ENCODE results near the gene PARK7.
"Not testable (repeated sequence)": the region's sequence is repeated elsewhere in the genome, so short reads cannot be mapped to it uniquely, and the experiment has no call there.

Gene PARK7

GRCh38 chr1:7919880-7920279 lies 41.6 kb upstream of the PARK7 start:
- no peak for DNase-seq (ENCODE audit: low spot score)
- TF ChIP-seq CTCF (IDR thresholded peaks at IDR 0.05; ENCODE audit: extremely low read depth, insufficient read depth, missing control alignments): no peak
- in situ Hi-C loops (cut with MboI; ENCODE audit: low pct_unique_long_range_greater_than_20kb, low sequenced_read_pairs, unreplicated experiment): no loop called here

- in situ Hi-C loops (cut with MboI; ENCODE audit: low pct_unique_long_range_greater_than_20kb, low sequenced_read_pairs, unreplicated experiment): no loop called here
- no peak for DNase-seq (ENCODE audit: low spot score)
- no peak for TF ChIP-seq CTCF (IDR thresholded peaks at IDR 0.05; ENCODE audit: extremely low read depth, insufficient read depth, missing control alignments)
Measured at GRCh38 chr1:7921796-7922195, 39.7 kb upstream of the PARK7 start.

DNA sequence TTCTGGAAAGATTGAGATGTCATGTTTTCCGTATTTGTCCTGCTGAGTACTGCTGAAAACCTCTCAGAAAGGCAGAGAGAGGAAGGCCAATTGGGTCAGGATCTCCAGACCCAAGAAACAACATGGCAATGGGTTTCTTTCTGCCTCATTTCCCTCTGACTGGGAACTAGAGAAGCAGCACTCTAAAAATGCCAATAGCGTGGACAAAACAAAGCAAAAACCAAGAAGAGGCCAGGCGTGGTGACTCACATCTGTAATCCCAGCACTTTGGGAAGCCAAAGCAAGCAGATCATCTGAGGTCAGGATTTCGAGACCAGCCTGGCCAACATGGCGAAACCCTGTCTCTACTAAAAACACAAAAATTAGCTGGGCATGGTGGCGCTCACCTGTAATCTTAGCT lies 39.2 kb upstream of the PARK7 start:
- no peak for TF ChIP-seq CTCF (IDR thresholded peaks at IDR 0.05; ENCODE audit: extremely low read depth, insufficient read depth, missing control alignments)
- DNase-seq (ENCODE audit: low spot score): no peak
- in situ Hi-C loops (cut with MboI; ENCODE audit: low pct_unique_long_range_greater_than_20kb, low sequenced_read_pairs, unreplicated experiment): no loop called here

DNA sequence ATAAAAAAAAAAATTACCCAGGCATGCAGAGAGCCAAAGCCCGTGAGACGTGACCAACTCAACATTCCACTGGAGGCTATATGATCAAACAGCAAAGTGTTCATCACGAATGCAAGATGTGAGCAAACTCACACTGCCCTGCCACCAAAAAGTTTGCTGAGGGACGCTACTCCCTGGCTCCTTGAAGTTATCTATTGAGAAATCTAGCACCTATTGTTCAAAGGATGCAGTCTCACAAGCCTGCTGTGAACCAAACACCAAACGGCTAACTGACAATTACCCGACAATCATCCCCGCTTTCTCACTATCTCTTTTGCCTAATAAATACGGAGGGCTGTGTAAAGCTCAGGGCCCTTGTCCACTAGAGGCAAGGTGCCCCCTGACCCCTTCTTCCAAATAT lies 34.5 kb upstream of the PARK7 start:
- DNase-seq (ENCODE audit: low spot score); in situ Hi-C loops (cut with MboI; ENCODE audit: low pct_unique_long_range_greater_than_20kb, low sequenced_read_pairs, unreplicated experiment): not testable (repeated sequence)

GRCh38 chr1:7928247-7928646 lies 33.3 kb upstream of the PARK7 start:
- no peak for TF ChIP-seq CTCF (IDR thresholded peaks at IDR 0.05; ENCODE audit: extremely low read depth, insufficient read depth, missing control alignments)
- in situ Hi-C loops (cut with MboI; ENCODE audit: low pct_unique_long_range_greater_than_20kb, low sequenced_read_pairs, unreplicated experiment): no loop called here

GRCh38 chr1:7929637-7930036 lies 31.9 kb upstream of the PARK7 start:
- TF ChIP-seq CTCF (IDR thresholded peaks at IDR 0.05; ENCODE audit: extremely low read depth, insufficient read depth, missing control alignments): no peak
- DNase-seq (ENCODE audit: low spot score): no peak
- in situ Hi-C loops (cut with MboI; ENCODE audit: low pct_unique_long_range_greater_than_20kb, low sequenced_read_pairs, unreplicated experiment): no loop called here

More at GRCh38 chr1:7928247-7928646, 33.3 kb upstream of the PARK7 start:
- DNase-seq (ENCODE audit: low spot score): no peak

DNA sequence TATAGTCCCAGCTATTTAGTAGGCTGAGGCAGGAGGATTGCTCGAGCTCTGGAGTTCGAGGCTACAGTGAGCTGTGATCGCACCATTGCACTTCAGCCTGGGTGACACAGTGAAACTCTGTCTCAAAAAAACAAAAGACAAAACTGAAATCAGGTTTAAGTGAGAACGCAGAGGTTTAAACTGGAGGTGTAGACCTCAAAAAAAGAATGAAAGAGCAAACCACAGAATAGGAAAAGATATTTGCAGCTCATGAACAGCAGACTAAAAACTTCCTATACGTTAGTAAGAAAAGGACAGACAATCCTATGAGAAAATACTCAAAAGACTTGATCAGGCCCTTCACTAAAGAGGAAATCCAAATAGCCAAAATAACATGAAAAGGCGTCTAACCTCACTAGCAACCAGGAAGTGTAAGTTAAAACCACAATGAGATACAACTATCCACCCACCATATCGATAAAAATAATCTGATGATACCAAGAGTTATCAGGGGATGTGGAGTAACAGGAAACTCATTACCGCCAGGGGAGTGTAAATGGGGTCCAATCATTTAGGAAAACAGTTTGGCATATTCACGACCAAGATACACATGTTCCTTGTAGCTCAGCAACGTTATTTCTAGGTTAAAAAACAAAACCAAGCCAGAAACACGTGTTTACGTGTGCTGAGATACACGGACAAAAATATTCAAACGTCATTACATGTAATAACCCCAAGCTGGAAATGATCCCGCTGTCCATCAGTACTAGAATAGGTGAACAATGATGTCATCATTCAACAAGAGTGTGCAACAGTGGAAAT lies 30.7 kb upstream of the PARK7 start:
- in situ Hi-C loops (cut with MboI; ENCODE audit: low pct_unique_long_range_greater_than_20kb, low sequenced_read_pairs, unreplicated experiment): no loop called here
- TF ChIP-seq CTCF (IDR thresholded peaks at IDR 0.05; ENCODE audit: extremely low read depth, insufficient read depth, missing control alignments): no peak
- no peak for DNase-seq (ENCODE audit: low spot score)

Measured in GM13977 (cell line).